Measurements from ENCODE around the gene CDCA3. TPM values are rescaled to one million over a fixed set of nuclear protein-coding genes. Genes with fewer than 3 reads are reported as not detected.
A peak's percentile ranks its signal among the peaks of the same experiment; 100 is the strongest.
"Not testable (repeated sequence)": the region's sequence is repeated elsewhere in the genome, so short reads cannot be mapped to it uniquely, and the experiment has no call there.

CDCA3 gene
- total and polyA plus RNA-seq, 2 donors (not counting 1 experiment from before 2014, with no cell fraction given): 9.1 to 9.4 TPM

DNA sequence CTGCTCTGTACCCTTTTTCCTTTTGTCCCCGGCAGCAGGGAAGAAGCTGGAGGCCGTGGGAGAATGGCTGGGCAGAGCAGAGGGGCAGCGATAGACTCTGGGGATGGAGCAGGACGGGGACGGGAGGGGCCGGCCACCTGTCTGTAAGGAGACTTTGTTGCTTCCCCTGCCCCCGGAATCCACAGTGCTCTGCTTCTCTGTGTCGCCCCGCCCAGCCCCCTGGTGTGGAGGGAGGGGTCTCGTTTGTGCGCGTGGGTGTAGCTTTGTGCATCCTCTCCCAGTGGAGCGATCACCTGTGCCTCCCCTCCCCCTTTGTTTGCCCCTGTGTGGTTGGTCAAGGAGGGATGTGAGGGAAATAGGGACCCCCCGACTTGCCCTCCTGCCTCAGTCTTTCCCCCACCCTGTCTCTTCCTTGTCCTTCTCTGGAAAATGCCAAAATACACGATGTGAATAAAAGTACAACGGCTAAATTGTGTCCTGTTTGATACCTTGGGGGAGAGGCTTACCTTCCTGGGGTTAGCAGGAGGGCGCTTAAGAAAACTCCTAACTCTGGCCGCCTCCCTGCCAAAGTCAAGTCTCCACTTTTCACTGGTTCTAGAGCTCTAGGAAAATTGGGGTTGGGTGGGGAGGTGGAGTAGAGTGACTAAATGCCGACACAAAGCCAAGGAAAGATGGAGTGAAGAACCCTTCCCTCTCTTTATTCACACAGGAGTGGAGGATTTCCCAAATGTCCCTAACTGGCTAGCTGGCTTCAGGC is 15.3 kb upstream of the CDCA3 start:
- Histone ChIP-seq H4K20me1 (ENCODE audit: control insufficient read depth, extremely low read depth, insufficient read depth, low read length) (peaks cover 4% of the 10 kb centered on the region), H3K27me3 (ENCODE audit: control insufficient read depth, insufficient read depth, low read length) (no peaks in the 10 kb centered on the region), H3K4me1 (ENCODE audit: control insufficient read depth, extremely low read depth, insufficient read depth, low read length) (peaks cover 21% of the 10 kb centered on the region), H2AFZ (ENCODE audit: low read length) (peak overlapping the region; percentile 23), H3K9me3 (ENCODE audit: control insufficient read depth, insufficient read depth, low read depth, low read length) (no peaks in the 10 kb centered on the region), H3K36me3 (ENCODE audit: control insufficient read depth, insufficient read depth, low read length) (peaks cover 29% of the 10 kb centered on the region), H3K9ac (ENCODE audit: insufficient read depth, low read length) (peak overlapping the region; percentile 57), H3K4me2 (ENCODE audit: extremely low read depth, insufficient read depth, low read length) (peak overlapping the region; percentile 71), H3K79me2 (ENCODE audit: control insufficient read depth, insufficient read depth, low read length) (peaks cover 33% of the 10 kb centered on the region), H3K27ac (ENCODE audit: insufficient read depth, low read length) (peak overlapping the region; percentile 43), H3K4me3 (replicated peaks in 1 of 4; ENCODE audit: control extremely low read depth in 1 of 4, insufficient read depth in 1 of 4, low read depth in 3 of 4, low read length in 4 of 4) (peak overlapping the region in 3 of 4 experiments; percentile 36 to 89 (median 58))
- TF ChIP-seq, protein P1, sequence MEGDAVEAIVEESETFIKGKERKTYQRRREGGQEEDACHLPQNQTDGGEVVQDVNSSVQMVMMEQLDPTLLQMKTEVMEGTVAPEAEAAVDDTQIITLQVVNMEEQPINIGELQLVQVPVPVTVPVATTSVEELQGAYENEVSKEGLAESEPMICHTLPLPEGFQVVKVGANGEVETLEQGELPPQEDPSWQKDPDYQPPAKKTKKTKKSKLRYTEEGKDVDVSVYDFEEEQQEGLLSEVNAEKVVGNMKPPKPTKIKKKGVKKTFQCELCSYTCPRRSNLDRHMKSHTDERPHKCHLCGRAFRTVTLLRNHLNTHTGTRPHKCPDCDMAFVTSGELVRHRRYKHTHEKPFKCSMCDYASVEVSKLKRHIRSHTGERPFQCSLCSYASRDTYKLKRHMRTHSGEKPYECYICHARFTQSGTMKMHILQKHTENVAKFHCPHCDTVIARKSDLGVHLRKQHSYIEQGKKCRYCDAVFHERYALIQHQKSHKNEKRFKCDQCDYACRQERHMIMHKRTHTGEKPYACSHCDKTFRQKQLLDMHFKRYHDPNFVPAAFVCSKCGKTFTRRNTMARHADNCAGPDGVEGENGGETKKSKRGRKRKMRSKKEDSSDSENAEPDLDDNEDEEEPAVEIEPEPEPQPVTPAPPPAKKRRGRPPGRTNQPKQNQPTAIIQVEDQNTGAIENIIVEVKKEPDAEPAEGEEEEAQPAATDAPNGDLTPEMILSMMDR (conservative IDR thresholded peaks at IDR 0.05 in 1 of 2, IDR thresholded peaks at IDR 0.05 in 1 of 2; ENCODE audit: low read depth in 1 of 2, low read length in 2 of 2): no peak
- no peak for TF ChIP-seq EZH2 (IDR thresholded peaks at IDR 0.05; ENCODE audit: low read length, missing control alignments)
- no peak for DNase-seq (ENCODE audit: low read depth in 2 of 2)

DNA sequence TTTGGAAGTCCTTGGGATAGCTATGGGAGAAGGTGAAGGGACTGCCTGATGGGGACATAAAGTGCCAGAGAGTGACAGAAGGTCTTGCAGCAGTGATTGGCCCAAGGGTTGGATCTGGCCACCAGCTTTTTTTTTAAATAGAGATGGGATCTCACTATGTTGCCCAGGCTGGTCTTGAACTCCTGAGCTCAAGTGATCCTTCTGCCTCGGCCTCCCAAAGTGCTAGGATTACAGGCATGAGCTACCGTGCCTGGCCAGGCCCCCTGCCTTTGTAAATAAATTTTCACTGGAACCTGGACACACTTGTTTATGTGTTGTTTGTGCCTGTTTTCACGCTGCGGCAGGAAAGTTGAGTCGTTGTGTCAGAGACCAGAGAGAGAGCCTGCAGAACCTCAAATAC is 14.2 kb upstream of the CDCA3 start:
- H4K20me1 ChIP-seq (ENCODE audit: control insufficient read depth, extremely low read depth, insufficient read depth, low read length); H3K4me3 ChIP-seq (replicated peaks in 1 of 4; ENCODE audit: control extremely low read depth in 1 of 4, insufficient read depth in 1 of 4, low read depth in 3 of 4, low read length in 4 of 4); H3K4me2 ChIP-seq (ENCODE audit: extremely low read depth, insufficient read depth, low read length); H3K9ac ChIP-seq (ENCODE audit: insufficient read depth, low read length); H3K27ac ChIP-seq (ENCODE audit: insufficient read depth, low read length); H3K9me3 ChIP-seq (ENCODE audit: control insufficient read depth, insufficient read depth, low read depth, low read length); H2AFZ ChIP-seq (ENCODE audit: low read length); H3K27me3 ChIP-seq (ENCODE audit: control insufficient read depth, insufficient read depth, low read length); DNase-seq (ENCODE audit: low read depth in 2 of 2): not testable (repeated sequence)
- Histone ChIP-seq H3K36me3 (ENCODE audit: control insufficient read depth, insufficient read depth, low read length) (peaks cover 28% of the 10 kb centered on the region), H3K4me1 (ENCODE audit: control insufficient read depth, extremely low read depth, insufficient read depth, low read length) (peaks cover 16% of the 10 kb centered on the region), H3K79me2 (ENCODE audit: control insufficient read depth, insufficient read depth, low read length) (peaks cover 28% of the 10 kb centered on the region)

DNA sequence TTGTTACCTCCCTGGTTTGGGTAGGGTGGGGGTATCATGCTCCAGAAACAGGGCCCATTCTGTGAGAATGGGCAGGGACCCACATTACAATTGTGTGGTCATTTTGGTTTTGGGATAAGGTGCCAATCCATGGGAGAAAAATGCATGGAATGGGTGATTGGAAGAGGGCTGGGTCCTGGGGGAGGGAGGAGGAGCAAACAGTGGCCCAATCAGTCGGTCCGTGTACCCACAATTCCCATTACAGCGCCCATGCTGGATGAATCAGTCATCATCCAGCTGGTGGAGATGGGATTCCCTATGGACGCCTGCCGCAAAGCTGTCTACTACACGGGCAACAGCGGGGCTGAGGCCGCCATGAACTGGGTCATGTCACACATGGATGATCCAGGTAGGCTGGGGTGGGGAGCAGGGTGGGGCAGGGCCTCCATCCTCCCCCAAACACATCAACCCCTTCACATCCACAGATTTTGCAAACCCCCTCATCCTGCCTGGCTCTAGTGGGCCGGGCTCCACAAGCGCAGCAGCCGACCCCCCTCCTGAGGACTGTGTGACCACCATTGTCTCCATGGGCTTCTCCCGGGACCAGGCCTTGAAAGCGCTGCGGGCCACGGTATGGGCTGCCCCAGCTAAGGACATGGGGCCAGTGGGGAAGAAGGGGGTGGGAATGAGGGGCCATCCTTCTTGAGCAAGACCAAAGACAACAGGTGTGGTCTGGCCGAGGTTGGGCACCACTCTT is 12.7 kb upstream of the CDCA3 start:
- Histone ChIP-seq H3K4me1 (ENCODE audit: control insufficient read depth, extremely low read depth, insufficient read depth, low read length) (peaks cover 4% of the 10 kb centered on the region), H3K36me3 (ENCODE audit: control insufficient read depth, insufficient read depth, low read length) (peaks cover 28% of the 10 kb centered on the region), H3K27me3 (ENCODE audit: control insufficient read depth, insufficient read depth, low read length) (no peaks in the 10 kb centered on the region), H3K4me3 (replicated peaks in 1 of 4; ENCODE audit: control extremely low read depth in 1 of 4, insufficient read depth in 1 of 4, low read depth in 3 of 4, low read length in 4 of 4) (no peak overlapping the region), H3K79me2 (ENCODE audit: control insufficient read depth, insufficient read depth, low read length) (peaks cover 14% of the 10 kb centered on the region), H4K20me1 (ENCODE audit: control insufficient read depth, extremely low read depth, insufficient read depth, low read length) (no peaks in the 10 kb centered on the region), H3K27ac (ENCODE audit: insufficient read depth, low read length) (no peak overlapping the region), H3K9ac (ENCODE audit: insufficient read depth, low read length) (no peak overlapping the region), H2AFZ (ENCODE audit: low read length) (no peak overlapping the region), H3K9me3 (ENCODE audit: control insufficient read depth, insufficient read depth, low read depth, low read length) (no peaks in the 10 kb centered on the region), H3K4me2 (ENCODE audit: extremely low read depth, insufficient read depth, low read length) (no peak overlapping the region)
- TF ChIP-seq, protein P1 (conservative IDR thresholded peaks at IDR 0.05 in 1 of 2, IDR thresholded peaks at IDR 0.05 in 1 of 2; ENCODE audit: low read depth in 1 of 2, low read length in 2 of 2): no peak
- peak in 1 of 2 donors; percentile 21 for DNase-seq (ENCODE audit: low read depth in 2 of 2)
